ENCODE measurements around the gene MDGA2.
"Not testable (repeated sequence)": the region's sequence is repeated elsewhere in the genome, so short reads cannot be mapped to it uniquely, and the experiment has no call there.

The MDGA2 gene

DNA sequence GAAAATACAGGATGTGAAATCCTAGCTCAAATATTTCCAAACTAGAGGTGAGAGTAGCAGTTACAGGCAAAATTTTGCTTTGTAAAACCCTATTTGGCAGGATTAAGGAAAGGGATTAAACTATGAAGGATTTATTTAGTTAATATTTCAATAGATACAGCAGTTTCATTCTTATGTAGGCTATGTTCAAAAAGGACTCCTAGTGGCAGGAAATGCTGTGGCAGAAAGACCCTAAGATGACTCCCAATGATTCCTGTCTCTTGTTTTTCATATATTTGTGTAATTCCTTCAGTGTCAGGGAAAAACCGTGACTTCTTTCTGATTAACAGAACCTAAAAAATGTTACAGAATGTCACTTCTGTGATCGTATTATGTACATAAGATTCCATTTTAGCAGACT, 724.3 kb downstream of the MDGA2 start:
- in situ Hi-C loops (cut with MboI; ENCODE audit: low pct_unique_long_range_greater_than_20kb, low sequenced_read_pairs, unreplicated experiment) = no loop called here
- TF ChIP-seq, protein P1, sequence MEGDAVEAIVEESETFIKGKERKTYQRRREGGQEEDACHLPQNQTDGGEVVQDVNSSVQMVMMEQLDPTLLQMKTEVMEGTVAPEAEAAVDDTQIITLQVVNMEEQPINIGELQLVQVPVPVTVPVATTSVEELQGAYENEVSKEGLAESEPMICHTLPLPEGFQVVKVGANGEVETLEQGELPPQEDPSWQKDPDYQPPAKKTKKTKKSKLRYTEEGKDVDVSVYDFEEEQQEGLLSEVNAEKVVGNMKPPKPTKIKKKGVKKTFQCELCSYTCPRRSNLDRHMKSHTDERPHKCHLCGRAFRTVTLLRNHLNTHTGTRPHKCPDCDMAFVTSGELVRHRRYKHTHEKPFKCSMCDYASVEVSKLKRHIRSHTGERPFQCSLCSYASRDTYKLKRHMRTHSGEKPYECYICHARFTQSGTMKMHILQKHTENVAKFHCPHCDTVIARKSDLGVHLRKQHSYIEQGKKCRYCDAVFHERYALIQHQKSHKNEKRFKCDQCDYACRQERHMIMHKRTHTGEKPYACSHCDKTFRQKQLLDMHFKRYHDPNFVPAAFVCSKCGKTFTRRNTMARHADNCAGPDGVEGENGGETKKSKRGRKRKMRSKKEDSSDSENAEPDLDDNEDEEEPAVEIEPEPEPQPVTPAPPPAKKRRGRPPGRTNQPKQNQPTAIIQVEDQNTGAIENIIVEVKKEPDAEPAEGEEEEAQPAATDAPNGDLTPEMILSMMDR (IDR thresholded peaks at IDR 0.05; ENCODE audit: extremely low read depth, insufficient read depth, missing control alignments) = no peak
- DNase-seq (ENCODE audit: low spot score) = no peak

- no peak for DNase-seq (ENCODE audit: low spot score)
- TF ChIP-seq, protein P1 (IDR thresholded peaks at IDR 0.05; ENCODE audit: extremely low read depth, insufficient read depth, missing control alignments) = no peak
- in situ Hi-C loops (cut with MboI; ENCODE audit: low pct_unique_long_range_greater_than_20kb, low sequenced_read_pairs, unreplicated experiment) = no loop called here
Observed at GRCh38 chr14:46940611-46941010, 734.8 kb downstream of the MDGA2 start.

DNA sequence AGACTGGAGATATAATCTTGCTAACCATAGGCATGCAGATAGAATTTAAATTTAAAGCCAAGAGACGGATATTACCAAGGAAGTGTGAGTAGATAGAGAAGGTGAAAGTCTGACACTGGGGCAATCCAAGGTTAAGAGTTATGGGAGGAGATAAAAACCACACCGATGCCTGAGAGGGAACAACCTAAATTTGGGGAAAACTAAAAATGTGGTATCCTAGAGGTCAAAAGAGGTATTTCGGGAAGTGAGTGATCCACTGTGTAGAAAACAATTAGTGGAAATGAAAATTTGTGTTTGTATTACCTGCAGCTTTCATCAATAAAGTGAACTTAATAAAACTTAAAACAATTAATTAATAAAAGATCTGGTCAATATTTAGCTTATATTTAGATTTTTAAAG, 754.9 kb downstream of the MDGA2 start:
- TF ChIP-seq, protein P1 (IDR thresholded peaks at IDR 0.05; ENCODE audit: extremely low read depth, insufficient read depth, missing control alignments) = no peak
- DNase-seq (ENCODE audit: low spot score) = no peak
- in situ Hi-C loops (cut with MboI; ENCODE audit: low pct_unique_long_range_greater_than_20kb, low sequenced_read_pairs, unreplicated experiment) = no loop called here

DNA sequence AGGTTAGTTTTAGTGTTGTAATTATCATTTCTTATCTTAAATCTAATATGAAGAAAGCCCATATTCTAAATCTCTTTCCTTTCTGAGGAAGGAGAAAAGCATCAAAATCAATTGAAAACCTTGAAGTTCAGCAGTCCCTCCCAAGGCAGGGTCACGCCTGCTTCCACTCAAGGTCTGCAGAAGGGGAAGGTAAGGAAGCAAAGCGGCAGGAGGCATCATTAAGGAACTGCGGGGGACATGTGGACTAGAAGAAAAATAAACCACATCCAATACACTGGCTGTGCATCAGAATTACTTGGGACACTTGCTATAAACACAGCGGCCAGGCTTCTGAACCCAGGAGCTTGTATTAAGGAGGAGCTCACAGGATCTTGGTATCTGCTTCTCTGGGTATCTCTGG, 759.9 kb downstream of the MDGA2 start:
- in situ Hi-C loops (cut with MboI; ENCODE audit: low pct_unique_long_range_greater_than_20kb, low sequenced_read_pairs, unreplicated experiment); DNase-seq (ENCODE audit: low spot score): not testable (repeated sequence)

DNA sequence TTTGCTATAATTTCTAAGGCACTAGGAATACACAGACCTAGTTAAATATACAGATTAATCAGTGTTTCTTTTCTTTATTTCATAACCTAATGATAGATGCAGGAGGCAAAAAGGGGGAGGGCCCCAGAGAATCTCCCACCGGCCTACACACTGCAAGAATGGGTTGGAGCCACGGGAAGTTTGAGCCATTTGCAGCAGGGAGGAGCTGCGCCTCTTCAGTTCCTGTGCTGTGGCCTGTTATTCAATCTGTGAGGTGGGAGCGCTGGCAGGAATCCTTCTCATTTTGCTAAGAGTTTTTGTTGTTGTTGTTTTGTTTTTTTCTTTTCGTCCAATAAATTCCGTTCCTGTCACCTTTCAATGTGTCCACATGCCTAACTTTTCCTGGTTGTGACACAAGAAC, 772.6 kb downstream of the MDGA2 start:
- TF ChIP-seq, protein P1 (IDR thresholded peaks at IDR 0.05; ENCODE audit: extremely low read depth, insufficient read depth, missing control alignments) = no peak
- no peak for DNase-seq (ENCODE audit: low spot score)
- in situ Hi-C loops (cut with MboI; ENCODE audit: low pct_unique_long_range_greater_than_20kb, low sequenced_read_pairs, unreplicated experiment) = no loop called here

DNA sequence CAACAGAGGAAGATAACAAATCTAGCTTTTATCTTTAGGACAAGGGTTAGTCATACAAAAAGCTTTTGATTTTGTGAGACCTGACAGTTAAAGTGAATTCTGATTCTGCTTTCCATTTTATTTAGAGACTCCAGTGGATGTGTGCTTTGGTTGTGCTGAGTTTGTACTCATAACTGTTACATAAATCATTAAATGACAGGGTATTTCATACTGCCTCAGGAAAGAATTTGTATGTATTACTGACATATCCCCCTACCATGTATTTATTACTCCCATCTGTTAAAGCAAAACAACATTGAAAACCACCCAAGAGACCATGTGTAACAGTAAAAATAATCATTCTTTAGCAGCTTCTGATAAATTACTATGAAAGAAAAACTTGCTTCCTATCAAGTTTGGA, 780.9 kb downstream of the MDGA2 start:
- TF ChIP-seq, protein P1 (IDR thresholded peaks at IDR 0.05; ENCODE audit: extremely low read depth, insufficient read depth, missing control alignments) = no peak
- in situ Hi-C loops (cut with MboI; ENCODE audit: low pct_unique_long_range_greater_than_20kb, low sequenced_read_pairs, unreplicated experiment) = no loop called here
- no peak for DNase-seq (ENCODE audit: low spot score)

GRCh38 chr14:46887144-46887543, 788.3 kb downstream of the MDGA2 start:
- TF ChIP-seq, protein P1 (IDR thresholded peaks at IDR 0.05; ENCODE audit: extremely low read depth, insufficient read depth, missing control alignments) = no peak
- in situ Hi-C loops (cut with MboI; ENCODE audit: low pct_unique_long_range_greater_than_20kb, low sequenced_read_pairs, unreplicated experiment) = no loop called here
- no peak for DNase-seq (ENCODE audit: low spot score)
